ENCODE data around the gene KCNE2. TPM values are rescaled to one million over a fixed set of nuclear protein-coding genes. Genes with fewer than 3 reads are reported as not detected.
"Not testable (repeated sequence)": the region's sequence is repeated elsewhere in the genome, so short reads cannot be mapped to it uniquely, and the experiment has no call there.

The KCNE2 gene
- total RNA-seq, 1 experiment from 2014 or later, result 0.10 TPM

DNA sequence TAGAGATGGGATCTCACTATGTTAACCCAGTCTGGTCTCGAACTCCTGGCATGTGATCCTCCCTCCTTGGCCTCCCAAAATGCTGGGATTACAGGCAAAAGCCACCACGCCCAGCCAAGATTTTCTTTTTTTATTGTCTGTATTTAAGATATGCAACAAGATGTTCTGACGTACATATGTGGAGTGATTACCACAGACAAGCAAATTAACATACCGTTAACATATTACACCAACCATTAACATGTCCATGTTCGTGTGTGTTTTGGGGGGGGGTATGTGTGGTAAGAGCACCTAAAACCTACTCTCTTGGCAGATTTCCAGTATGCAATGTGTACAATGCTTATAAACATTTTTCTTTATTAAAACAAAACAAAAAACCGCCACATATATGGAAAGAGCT lies 10.6 kb upstream of the KCNE2 start:
- DNase-seq (ENCODE audit: low read depth), result no peak

DNA sequence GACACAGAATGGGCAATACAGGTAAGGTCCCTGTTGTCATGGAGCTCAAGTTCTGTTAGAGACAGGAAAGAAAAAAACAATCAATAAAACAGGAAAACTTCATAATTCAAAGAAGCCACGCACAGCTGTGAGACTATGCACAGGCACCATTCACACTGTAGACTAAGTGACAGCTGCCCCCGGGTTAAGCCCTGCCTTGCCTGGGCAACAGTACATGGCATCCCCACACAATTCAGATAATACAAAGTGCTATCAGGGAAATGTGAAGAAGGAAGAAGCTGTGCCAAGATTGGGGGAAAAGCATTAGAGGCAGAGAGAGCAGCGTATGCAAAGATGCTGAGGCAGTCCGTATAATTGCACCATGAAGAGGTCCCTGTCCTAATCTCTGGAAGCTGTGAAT lies 9.0 kb upstream of the KCNE2 start:
- DNase-seq (ENCODE audit: low read depth), result no peak

DNA sequence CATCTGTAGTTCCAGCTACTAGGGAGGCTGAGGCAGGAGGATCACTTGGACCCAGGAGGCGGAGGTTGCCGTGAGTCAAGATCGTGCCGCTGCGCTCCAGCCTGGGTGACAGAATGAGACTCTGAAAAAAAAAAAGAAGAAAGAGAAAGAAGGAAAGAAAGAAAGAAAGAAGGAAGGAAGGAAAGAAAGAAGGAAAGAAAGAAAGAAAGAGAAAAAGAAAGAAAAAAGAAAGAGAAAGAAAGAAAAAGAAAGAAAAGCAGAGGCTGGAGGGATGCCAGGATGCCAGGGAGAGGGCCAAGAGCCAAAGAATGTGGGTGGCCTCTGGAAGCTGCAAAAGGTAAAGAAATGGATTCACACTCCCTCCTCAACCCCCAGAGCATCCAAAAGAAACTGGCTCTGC lies 8.2 kb upstream of the KCNE2 start:
- no peak for DNase-seq (ENCODE audit: low read depth)

DNA sequence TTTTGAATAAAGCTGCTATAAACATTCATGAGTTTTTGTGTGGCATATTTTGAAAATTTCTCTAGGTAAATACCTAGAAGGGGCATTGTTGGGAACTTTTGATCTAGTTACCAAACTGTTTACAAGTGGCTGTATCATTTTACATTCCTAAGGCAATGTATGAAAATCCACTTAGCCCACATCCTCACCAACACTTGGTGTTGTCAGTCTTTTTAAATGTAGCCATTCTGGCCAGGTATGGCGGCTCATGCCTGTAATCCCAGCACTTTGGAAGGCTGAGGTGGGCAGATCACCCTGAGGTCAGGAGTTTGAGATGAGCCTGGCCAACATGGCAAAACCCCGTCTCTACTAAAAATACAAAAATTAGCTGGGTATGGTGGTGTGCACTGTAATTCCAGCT lies 5.9 kb upstream of the KCNE2 start:
- DNase-seq (ENCODE audit: low read depth), result no peak

DNA sequence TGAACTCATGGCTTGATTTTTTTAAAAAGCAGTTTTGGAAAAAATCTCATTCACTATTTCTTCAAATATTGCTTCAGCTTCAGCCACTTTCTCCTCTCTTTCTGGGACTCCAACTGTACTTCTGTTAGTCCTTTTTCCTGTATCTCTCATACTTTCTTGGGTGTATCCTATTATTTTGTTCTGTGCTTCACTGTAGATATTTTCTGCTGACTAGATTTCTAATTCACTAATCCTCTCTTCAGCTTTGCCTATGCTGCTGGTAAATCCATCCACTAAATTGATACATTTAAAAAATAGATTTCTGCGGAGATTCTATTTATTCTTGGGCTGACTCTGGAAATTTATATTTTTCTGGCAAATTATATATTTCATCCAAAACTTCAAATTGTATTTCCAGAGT lies 4.9 kb upstream of the KCNE2 start:
- DNase-seq (ENCODE audit: low read depth), result no peak

DNA sequence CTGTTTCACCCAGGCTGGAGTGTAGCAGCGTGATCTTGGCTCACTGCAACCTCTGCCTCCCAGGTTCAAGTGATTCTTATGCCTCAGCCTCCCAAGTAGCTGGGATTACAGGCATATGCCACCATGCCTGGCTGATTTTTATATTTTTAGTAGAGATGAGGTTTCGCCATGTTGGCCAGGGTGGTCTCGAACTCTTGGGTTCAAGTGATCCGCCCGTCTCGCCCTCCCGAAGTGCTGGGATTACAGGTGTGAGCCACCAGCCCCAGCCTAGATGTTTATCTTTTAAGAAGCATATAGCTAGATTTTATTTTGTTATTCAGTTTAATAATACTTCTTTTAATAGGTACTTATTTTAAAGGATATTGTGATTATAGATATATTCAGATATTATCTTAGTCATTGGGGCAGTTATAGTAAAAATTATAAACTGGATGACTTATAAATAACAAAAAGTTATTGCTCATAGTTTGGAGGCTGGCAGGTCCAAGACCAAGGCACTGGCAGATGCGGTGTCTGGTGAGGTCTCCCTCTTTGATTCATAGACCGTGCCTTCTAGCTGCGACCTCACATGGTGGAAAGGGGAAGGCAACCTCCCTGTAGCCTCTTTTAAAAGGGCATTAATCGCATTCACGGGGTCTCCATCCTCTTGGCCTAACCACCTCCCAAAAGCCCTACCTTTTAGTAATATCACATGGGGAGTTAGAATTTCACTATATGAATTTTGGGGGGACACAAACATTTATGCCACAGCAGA lies 3.1 kb upstream of the KCNE2 start:
- no peak for DNase-seq (ENCODE audit: low read depth)

DNA sequence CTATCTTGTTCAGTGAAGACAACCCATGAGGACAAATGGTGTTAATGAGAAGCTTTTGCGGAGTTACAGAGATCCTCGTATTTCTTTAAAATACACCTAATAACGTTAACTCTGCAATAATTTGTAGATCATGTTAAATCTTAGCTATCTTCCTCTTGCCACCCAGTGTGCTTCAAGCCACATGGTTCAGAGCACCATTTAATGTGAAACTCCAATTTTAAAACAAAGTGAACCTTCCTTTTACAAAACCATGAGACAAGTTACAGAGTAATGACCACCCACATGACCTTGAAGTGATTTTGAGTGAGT lies 1.7 kb upstream of the KCNE2 start:
- DNase-seq (ENCODE audit: low read depth), result no peak

DNA sequence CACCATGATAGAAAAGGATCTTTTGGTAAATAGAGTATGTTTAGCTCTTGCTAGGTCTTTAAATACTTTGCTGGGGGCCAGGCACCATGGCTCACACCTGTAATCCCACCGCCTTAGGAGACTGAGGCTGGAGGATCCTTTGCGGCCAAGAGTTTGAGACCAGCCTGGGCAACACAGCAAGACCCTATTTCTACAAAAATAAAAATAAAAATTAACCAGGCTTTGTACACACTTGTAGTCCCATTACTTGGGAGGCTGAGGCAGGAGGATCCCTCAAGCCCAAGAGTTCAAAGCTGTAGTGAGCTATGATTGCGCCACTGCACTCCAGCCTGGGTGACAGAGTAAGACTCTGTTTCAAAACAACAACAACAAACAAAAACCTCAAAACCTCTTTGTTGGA lies 1.1 kb upstream of the KCNE2 start:
- no peak for DNase-seq (ENCODE audit: low read depth)

DNA sequence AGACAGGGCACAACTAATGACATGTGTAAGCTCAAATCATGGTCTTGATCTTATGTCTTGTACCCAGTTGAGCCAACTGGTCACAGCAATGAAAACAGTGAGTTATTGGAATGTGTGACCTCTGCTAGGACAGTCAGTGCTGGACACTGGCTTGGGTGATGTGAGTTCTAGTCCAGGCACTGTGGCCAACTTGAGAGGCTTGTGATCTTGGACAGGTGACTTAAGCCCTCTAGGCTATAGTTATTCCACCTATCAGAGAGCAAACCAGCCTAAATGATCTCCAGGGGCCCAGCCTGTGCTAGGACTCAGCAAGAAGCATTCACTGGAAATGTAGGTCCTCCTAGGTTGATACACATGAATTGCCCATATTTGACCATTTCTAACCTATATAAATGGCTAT lies 1.1 kb downstream of the KCNE2 start:
- DNase-seq (ENCODE audit: low read depth), result no peak

DNA sequence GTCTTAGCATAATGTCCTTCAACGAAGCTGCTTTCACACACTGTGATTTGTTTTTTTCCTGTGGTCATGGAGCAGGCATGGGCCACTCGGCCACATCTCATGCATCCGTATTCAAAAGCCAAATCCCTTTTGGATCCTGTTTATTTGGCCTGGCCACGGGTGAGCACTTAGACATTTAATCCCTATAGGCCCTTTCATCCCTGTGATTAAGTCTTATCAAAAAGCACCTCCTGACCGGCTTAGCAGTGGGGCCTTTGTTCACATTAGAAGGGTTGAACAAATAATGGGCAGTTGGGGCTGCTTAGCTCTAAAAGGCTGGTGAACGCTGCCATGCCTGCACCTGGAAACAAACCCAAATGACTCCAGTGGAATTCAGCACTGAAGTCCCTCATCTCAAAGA lies 2.0 kb downstream of the KCNE2 start:
- DNase-seq (ENCODE audit: low read depth), result no peak

DNA sequence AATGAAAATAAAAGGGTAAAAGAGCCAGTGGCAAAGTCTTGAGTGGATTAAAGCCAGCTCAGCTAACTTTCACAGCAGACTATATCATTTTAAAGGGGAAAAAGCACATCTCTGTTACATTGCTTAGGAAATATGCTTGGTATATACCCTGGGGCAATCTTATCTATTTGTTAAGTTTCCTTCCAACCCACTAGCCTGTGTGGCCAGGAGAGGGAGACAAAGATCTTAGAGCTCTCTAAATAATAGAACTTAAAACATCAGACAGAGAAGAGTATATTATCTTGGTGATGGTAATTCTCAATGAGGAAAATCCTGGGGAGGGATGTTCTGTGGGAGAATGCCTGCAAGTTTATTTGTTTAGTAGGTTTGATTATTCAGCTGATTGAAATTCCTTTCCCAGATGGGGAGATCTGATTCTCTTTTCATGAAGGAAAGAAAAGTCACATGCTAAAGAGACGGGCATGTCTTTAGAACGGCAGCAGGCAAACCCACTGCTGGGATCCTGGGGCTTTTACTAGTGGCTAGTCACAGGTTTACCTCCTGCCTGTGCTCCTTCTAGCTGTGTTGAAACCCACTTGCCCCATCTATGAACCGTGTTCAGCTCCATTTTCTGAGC lies 3.6 kb downstream of the KCNE2 start:
- DNase-seq (ENCODE audit: low read depth), result peak; percentile 92

DNA sequence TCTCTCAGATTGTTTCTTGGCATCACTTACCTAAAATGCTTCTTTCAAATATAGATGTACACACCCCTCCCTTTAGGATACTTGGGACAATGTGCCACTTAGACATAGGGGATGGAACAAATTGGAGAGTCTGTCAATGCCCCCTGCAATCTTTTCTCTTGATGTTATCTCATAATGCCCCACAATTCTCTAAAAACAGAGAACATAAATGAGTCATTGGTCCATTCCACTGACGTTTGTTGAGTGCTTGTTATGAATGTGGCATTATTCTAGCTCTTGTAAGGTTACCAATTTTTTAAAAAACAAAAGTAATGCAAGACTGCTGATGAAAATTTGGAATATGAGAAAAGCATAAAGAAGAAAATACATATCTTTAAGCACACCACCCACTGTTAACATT lies 5.9 kb downstream of the KCNE2 start:
- DNase-seq (ENCODE audit: low read depth), result no peak

DNA sequence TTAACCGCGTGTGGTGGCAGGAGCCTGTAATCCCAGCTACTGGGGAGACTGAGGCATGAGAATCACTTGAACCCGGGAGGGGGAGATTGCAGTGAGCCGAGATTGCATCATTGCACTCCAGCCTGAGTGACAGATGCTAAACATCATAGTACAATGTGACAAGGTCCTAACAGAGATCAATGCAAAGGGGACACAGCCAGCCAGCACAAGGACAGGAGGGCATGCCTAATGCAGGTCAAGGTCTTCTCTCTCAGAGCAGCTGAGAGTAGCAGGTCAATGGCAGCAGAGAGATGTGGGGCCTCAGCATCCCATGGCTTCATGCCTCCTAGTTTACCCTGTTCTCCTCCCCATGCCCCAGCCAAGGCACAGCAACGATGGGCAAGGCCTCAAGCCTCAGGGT lies 8.5 kb downstream of the KCNE2 start:
- no peak for DNase-seq (ENCODE audit: low read depth)

DNA sequence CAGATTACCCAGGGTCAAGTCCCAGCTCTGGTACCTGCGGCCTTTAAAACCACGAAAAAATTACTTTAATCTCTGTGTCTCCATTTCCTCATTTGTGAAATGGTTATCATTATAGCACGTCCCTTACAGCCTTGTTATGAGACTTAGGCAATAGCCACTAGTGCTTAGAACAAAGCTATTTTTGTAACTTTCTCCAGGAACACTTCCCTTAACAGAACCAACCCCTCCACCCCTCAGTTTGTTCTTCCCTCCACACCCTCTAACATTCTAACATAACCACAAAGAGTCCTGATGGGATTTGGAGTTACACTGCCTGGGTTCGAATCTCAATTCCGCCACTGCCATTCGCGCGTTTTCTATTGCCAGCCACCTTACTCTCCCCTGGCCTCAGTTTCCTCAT lies 10.7 kb downstream of the KCNE2 start:
- DNase-seq (ENCODE audit: low read depth), result not testable (repeated sequence)

DNA sequence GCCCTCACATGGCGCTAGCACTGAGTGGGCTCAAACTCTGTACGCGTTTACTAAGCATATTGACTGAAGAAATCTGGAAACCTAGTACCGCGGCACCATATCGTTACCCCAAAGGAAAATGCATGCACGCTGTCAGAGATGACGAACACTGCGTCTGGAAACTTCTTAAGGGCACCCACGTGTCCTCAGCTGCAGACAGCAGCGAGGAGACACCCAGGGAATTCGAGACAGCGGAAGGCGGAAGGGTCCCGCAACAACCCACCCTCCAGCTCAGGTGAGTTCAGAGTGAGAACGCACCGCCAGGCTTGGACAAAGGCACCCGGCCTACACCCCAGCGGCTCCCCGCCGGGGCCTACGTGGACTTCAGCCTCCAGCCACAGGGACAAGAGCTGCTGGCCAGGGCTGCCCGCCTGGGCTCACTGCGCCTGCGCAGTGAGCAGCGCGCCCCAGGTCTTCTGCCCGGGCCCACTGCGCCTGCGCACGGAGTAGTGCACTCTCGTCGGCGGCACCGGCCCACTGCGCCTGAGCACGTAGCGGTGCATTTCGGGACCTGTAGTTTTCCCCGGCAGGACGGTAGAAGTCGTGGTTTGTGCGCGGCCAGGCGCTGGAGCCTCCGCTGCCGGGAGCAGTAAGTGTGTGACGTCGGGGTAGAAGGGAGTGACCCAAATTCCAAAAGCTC lies 11.3 kb downstream of the KCNE2 start, which contains the start of gene SMIM11:
Gene SMIM11 (plus strand): TSS at position 568 of the 679 bp plus-strand sequence. CDS start 3,998 bp downstream, outside the sequence.
- DNase-seq (ENCODE audit: low read depth), result not testable (repeated sequence)

DNA sequence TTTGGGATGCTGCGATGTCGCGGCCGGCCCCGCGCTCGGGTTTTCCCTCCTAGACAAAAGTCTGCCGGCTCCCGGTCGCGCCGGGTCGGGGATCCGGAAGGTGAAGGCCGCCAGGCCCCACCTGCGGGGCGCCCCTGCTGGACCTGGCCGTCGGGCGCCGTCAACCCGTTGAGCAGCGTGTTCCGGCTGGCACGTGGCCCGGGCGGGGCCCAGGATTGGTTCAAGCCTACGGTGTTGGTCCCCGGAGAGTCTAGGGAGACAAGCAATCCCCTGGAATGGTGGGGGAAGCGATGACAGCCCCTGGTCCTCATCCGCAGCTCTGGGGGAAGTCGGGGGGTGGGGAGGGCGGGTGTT lies 11.8 kb downstream of the KCNE2 start:
- not testable (repeated sequence) for DNase-seq (ENCODE audit: low read depth)

DNA sequence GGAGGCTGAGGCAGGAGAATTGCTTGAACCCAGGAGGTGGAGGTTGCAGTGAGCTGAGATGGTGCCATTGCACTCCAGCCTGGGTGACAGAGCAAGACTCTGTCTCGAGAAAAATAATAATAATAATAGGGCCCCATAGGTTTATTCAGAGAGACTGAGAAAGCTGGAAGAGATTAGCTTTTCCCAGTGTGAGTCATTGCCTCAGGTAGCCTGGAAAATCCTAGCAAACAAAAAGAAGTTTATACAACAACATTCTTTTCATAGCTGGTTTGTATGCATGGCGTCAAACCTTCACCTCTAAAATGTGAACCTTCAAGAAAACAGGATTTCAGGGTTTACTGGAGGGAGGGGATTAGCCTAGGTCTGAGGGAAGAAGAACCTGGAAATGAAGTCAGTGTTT lies 19.3 kb downstream of the KCNE2 start:
- not testable (repeated sequence) for DNase-seq (ENCODE audit: low read depth)

DNA sequence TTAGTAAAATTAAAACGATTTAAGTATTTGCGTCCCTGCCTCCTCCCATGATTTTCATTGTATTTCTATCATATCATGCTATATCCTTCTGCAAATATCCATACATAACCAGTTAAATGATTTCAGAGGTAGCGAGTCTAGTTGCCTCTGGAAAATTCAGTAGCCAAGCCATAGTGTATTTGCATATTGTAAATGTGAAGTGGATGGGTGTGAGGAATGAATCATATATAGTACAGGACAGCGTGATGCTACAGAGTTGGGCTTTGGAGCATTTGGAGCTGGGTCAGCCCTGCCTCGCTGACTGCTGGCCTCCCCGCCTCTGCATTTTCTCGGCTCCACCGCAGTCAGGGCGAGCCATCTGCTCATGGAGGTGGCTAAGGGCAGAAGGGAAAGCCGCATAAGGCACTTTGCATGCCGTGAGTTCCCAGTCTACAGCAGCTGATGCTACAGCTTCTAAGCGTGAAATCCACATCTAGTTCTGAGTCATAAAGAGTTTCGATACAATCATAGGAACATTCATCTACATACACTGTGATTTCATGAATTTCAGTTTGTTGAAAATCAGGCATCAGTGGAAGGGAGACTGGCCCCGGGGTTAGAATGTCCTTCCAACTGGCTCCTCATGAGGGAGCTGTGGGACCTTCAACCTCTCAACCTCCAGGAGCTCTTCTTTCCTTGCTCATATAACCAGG lies 20.1 kb downstream of the KCNE2 start:
- not testable (repeated sequence) for DNase-seq (ENCODE audit: low read depth)

DNA sequence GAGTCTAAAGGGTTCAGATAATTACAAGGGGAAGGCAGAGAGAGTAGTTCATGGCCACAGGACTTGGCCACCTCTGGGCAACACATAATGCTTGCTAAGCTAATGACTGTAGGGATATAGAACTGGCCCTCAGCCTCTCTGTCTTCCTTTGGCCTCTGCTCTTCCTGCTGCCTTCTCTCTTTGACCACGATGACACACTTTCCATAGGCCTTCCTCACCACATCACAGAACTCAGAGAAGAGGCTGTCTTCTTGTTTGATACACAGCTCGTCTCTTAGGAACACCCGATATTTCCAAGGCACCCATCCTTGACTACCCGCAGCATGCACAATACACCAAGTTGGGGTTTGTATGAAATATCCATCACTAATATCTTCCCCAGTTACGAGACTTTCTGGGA lies 36.7 kb downstream of the KCNE2 start:
- DNase-seq (ENCODE audit: low read depth), result not testable (repeated sequence)

DNA sequence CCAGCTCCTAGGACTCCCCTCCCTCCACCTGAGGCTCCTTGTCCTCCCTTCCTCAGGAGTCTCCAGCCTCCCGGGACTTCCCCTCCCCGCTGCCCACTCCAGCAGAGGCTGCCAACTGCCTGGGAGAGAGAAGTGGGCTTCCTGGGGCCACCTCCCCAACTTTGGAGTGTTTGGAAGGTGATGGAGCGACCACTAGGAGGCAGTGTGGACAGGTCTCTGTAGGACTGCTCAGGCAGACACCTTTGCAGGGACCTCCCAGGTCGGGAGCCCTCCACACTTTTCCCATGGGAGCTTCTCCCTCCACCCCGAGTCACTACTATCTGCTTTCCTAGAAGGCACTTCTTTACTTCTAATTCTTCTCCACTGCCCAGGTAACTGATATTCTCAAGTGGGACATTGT lies 40.9 kb downstream of the KCNE2 start:
- not testable (repeated sequence) for DNase-seq (ENCODE audit: low read depth)

DNA sequence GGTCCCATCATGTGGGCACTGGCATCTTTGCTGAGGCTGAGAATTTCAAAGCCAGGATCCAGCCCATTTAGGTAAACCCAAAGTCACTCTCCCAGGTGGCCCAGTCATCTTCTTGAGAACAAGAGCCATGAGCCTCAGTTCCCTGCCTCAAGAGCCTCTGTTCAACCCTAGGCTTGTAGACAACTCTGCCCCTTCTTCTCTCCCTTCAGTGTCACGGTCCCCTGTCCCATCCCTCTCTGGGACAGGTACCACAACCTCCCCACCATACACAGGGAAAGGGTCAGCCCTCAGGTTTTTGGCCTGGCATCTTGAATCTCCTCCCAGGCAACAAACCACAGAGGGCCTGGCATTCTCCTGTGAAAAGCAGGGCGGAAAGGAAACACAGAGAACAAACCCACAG lies 41.9 kb downstream of the KCNE2 start:
- DNase-seq (ENCODE audit: low read depth), result not testable (repeated sequence)

DNA sequence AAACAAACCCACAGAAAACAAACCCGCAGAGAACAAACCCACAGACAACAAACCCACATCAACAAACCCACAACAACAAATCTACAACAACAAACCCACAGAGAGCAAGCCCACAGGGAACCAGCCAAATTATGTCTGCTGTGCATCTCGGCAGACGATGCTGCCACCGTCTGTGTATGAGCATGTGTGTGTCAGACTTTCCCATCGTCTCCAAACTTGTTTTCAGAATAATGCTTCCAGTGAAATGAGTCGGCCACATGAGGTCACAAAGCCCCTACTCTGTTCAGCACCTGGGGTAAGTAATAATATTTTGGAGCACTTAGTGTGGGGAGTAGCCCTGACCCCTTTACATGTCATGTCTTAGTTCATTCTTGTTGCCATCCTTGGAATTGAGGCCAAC lies 42.3 kb downstream of the KCNE2 start:
- DNase-seq (ENCODE audit: low read depth), result not testable (repeated sequence)

DNA sequence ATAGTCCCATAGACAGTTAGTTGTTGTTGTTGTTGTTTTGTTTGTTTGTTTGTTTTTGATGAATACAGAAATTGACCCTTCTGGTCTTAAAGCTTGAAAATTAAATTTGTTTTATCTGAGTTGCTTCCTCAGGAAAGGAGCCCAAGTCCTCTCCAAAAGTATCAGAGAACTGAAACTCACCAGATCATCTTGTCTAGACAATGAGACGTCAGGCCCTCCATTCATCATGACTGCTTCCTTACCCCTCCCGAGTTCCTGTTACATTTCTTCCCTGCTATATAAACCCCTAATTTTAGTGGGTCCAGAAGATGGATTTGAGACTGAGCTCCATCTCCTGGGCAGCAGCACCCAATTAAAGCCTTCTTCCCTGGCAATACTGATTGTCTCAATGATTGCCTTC lies 42.9 kb downstream of the KCNE2 start:
- DNase-seq (ENCODE audit: low read depth), result not testable (repeated sequence)
